Calu3 (cell line): ENCODE measurements around the gene SDK2. TPM values are rescaled to one million over a fixed set of nuclear protein-coding genes. Genes with fewer than 3 reads are reported as not detected.

Experiments
- BruUV-seq: library from RNA; stranded (reverse); fragments of 400-500 nt; replicated peaks from 2 replicates; lab custom pipeline; 2021; lab: Mats Ljungman, UMichigan
- CTCF ChIA-PET: fragments of 300-600 bp; sonication (Branson Sonifier 250); formaldehyde crosslinking; loops from one replicate; lab custom pipeline; 2022; ENCODE audit warnings: antibody characterized with exemption; lab: Charles Lee
- DNase-seq: peaks from one replicate; pipeline ENCODE4 v3.0.0; 2022
- H3K27ac Mint-ChIP-seq: one replicate; pipeline ENCODE4 v1.8.0; 2022; ENCODE audit warnings: mixed read lengths; ENCODE audit not compliant: unreplicated experiment
- H3K27me3 Mint-ChIP-seq: one replicate; pipeline ENCODE4 v1.8.0; 2022; ENCODE audit warnings: mixed read lengths; ENCODE audit not compliant: unreplicated experiment
- H3K36me3 Mint-ChIP-seq: one replicate; pipeline ENCODE4 v1.8.0; 2022; ENCODE audit warnings: mild to moderate bottlenecking, moderate library complexity, mixed read lengths; ENCODE audit not compliant: insufficient read depth, unreplicated experiment
- H3K4me1 Mint-ChIP-seq: one replicate; pipeline ENCODE4 v1.8.0; 2022; ENCODE audit warnings: mild to moderate bottlenecking, low read depth, mixed read lengths; ENCODE audit not compliant: unreplicated experiment
- H3K4me3 Mint-ChIP-seq: one replicate; pipeline ENCODE4 v1.8.0; 2022; ENCODE audit warnings: mild to moderate bottlenecking, low read depth, moderate library complexity, mixed read lengths; ENCODE audit not compliant: unreplicated experiment
- H3K9me3 Mint-ChIP-seq: one replicate; pipeline ENCODE4 v1.8.0; 2022; ENCODE audit warnings: low read depth, mixed read lengths; ENCODE audit not compliant: unreplicated experiment
- intact Hi-C: fragments of 100-400 bp; cut with micrococcal nuclease; formaldehyde crosslinking; loops from one replicate; pipeline ENCODE4 v1.10.0; 2022; ENCODE audit not compliant: unreplicated experiment
- total RNA-seq: library from RNA; stranded (reverse); gene quantifications from 2 replicates; pipeline ENCODE4 v1.2.3, GENCODE V29; 2022
- TF ChIP-seq, protein P1 (sequence below): fragments of 200-600 bp; IDR thresholded peaks from one replicate; pipeline ENCODE4 v1.8.0; 2022; ENCODE audit warnings: antibody characterized with exemption; ENCODE audit not compliant: unreplicated experiment

Gene SDK2
- total RNA-seq, 1 experiment from 2014 or later, result not detected

DNA sequence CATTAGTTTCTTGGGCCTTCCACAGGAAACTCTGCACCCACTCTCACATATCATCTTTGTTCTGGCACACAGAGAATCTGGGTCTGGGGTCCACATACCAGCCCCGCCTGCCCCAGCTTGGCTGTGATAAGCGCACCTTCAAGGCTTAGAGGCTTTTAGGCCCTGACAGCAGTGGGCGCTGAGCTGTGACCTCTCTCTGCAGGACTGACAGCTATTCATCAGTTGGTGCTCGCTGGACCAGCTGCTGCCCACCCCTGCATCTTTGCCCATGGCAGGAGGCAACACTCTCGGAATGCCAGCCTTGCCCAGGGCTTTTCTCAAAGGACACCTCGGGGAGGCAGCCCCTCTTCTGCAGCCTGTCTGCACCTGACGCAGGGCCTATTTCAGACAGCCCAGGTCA lies 62.9 kb downstream of the SDK2 start:
- peaks cover 97% of the 10 kb centered on the region for H3K27me3 Mint-ChIP-seq
- no peaks in the 10 kb centered on the region for H3K9me3 Mint-ChIP-seq
- BruUV-seq, result no TSS peak
- H3K4me1 Mint-ChIP-seq, result no peaks in the 10 kb centered on the region
- TF ChIP-seq, protein P1, sequence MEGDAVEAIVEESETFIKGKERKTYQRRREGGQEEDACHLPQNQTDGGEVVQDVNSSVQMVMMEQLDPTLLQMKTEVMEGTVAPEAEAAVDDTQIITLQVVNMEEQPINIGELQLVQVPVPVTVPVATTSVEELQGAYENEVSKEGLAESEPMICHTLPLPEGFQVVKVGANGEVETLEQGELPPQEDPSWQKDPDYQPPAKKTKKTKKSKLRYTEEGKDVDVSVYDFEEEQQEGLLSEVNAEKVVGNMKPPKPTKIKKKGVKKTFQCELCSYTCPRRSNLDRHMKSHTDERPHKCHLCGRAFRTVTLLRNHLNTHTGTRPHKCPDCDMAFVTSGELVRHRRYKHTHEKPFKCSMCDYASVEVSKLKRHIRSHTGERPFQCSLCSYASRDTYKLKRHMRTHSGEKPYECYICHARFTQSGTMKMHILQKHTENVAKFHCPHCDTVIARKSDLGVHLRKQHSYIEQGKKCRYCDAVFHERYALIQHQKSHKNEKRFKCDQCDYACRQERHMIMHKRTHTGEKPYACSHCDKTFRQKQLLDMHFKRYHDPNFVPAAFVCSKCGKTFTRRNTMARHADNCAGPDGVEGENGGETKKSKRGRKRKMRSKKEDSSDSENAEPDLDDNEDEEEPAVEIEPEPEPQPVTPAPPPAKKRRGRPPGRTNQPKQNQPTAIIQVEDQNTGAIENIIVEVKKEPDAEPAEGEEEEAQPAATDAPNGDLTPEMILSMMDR, result no peak
- CTCF ChIA-PET, result no interaction called here
- no peaks in the 10 kb centered on the region for H3K36me3 Mint-ChIP-seq
- intact Hi-C loops, result no loop called here
- no peak for DNase-seq
- H3K27ac Mint-ChIP-seq, result no peak overlapping the region
- no peak overlapping the region for H3K4me3 Mint-ChIP-seq

DNA sequence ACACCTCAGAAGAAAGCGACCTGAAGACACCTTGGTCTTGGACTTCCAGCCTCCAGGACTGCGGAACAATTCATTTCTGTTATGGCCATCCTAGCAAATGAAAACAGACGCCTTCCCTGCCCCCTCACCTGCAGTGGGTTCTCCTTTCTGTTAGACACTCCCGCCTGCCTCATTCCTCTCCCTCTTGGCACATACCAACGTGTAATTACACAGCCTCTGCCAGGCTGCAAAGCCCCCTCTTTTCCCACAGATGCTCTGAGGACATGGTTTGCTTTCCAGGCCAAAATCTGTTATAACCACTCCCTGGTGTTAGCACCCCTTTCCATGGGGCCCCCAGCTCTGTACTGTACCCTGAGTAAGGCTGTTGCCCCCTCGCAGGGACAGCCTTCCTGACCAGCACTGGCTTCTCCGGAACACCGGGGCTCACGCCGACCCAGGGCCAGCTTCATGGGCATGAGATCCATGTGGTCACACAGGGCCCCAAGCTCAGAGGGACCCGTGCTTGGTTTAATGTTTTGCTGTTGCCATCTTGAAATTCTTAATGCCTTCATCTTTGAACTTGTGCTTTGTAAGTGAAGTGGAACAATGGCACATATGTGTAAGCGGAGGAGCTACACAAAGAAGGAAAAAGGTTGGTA lies 64.1 kb downstream of the SDK2 start:
- no peaks in the 10 kb centered on the region for H3K36me3 Mint-ChIP-seq
- TF ChIP-seq, protein P1, result no peak
- H3K4me1 Mint-ChIP-seq, result no peaks in the 10 kb centered on the region
- intact Hi-C loops, result no loop called here
- peaks cover 97% of the 10 kb centered on the region for H3K27me3 Mint-ChIP-seq
- no peak overlapping the region for H3K27ac Mint-ChIP-seq
- CTCF ChIA-PET, result no interaction called here
- H3K9me3 Mint-ChIP-seq, result no peaks in the 10 kb centered on the region
- H3K4me3 Mint-ChIP-seq, result no peak overlapping the region
- DNase-seq, result no peak
- no TSS peak for BruUV-seq

DNA sequence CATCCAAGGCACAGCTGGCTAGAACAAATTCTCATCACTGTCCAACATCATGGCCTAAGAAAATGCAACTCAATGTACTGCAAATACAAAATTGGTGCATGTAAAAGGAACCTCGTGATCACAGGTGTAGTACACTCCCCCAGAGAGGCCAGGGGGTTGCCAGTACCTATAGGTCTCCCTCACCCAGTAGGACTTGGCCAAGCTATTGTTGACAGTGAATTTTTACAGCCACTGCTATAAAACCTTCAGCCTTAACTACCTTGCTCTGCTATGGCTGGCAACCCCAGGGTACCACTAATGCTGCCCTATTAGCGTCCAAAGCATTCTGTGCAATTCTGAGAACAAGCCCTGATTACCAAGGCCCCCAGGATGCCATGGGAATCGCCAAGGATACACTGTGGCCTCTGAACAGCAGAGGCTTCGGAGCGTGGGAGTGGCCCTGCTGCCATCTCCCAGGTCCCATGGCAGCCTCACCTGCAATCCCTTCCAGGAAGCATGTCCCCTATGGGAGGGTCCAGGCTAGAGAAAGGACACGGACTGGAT lies 67.6 kb downstream of the SDK2 start:
- intact Hi-C loops, result no loop called here
- BruUV-seq, result no TSS peak
- TF ChIP-seq, protein P1, result no peak
- DNase-seq, result no peak
- Mint-ChIP-seq H3K27me3 (peaks cover 95% of the 10 kb centered on the region), H3K4me1 (no peaks in the 10 kb centered on the region), H3K4me3 (no peak overlapping the region), H3K9me3 (no peaks in the 10 kb centered on the region), H3K36me3 (no peaks in the 10 kb centered on the region), H3K27ac (no peak overlapping the region)
- CTCF ChIA-PET, result no interaction called here

DNA sequence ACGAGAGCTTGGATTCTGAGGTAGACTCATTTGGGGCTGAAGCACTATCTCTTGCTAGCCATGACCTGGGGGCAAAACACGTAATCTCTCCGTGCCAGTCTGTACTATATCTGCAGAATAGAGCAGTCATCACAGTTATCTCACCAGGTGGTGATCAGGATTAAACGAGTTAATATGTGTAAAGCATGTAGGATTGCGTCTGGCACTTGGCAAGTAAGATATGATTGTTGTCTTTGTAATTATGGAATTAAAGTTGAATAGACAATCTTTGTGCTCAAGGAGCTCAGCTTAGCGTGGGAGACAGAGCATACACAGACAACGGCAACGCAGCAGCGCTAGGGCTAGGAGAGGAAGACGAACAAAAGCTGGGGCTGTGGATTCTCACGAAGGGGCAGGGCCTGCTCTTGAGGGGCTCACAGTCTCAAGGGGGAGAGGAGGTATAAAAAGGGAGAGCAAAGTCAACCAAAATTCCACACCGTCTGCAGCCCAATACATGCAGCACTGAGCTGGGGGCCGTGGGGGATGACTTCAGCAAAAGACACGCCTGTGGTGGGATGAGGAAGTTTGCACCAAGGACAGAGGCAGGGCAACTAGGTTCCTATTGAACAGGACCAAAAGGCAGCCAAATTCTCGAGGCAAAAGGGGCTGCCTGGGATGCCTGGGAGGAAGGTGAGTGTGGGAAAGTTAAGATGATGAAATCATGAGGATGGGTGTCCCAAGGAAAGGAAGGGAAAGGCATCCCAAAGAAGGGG lies 68.6 kb downstream of the SDK2 start:
- intact Hi-C loops, result no loop called here
- H3K27me3 Mint-ChIP-seq, result peaks cover 95% of the 10 kb centered on the region
- H3K27ac Mint-ChIP-seq, result no peak overlapping the region
- no peaks in the 10 kb centered on the region for H3K36me3 Mint-ChIP-seq
- no peak overlapping the region for H3K4me3 Mint-ChIP-seq
- no peaks in the 10 kb centered on the region for H3K4me1 Mint-ChIP-seq
- TF ChIP-seq, protein P1, result no peak
- no TSS peak for BruUV-seq
- no peaks in the 10 kb centered on the region for H3K9me3 Mint-ChIP-seq
- CTCF ChIA-PET, result no interaction called here
- no peak for DNase-seq
